K562 (cell line): ENCODE results near the gene OBP2A. TPM values are rescaled to one million over a fixed set of nuclear protein-coding genes. Genes with fewer than 3 reads are reported as not detected.

Experiments
- ATAC-seq: fragments of 200-7000 bp; cut with Tn5 transposase; 3 replicates; pipeline ENCODE4 v1.9.1; 2020; ENCODE audit warnings: moderate library complexity
- BruUV-seq: library from RNA; stranded (reverse); fragments of 400-500 nt; replicated peaks from 2 replicates; lab custom pipeline; 2021; lab: Mats Ljungman, UMichigan
- CTCF ChIA-PET: fragments of 300-600 bp; formaldehyde crosslinking; extraction: SDS; loops from one replicate; lab custom pipeline; 2021; ENCODE audit warnings: low intra/inter-chr PET ratio; lab: Yijun Ruan, JAX
- POLR2A ChIA-PET: fragments of 300-600, 350-650 bp; sonication (Branson Sonifier 250); formaldehyde crosslinking; extraction: SDS; loops from one replicate; lab custom pipeline; 2021; ENCODE audit warnings: antibody characterized with exemption, inconsistent platforms; lab: Yijun Ruan, JAX
- DNase-seq, 4 experiments: peaks; one replicate each; pipeline versions ENCODE4 v3.0.0 to v3.0.0-alpha.2; 2011 to 2018; ENCODE audit warnings: low spot score in 3 of 4, mixed read lengths in 3 of 4; ENCODE audit errors: extremely low read depth in 1 of 4
- FAIRE-seq: peaks from 2 replicates; lab custom pipeline; 2011; peaks lifted over from hg19 to GRCh38; lab: Jason Lieb, UNC
- H2AFZ ChIP-seq: 2 replicates; pipeline ENCODE4 v1.6.0; 2011; ENCODE audit warnings: low read depth, low read length, control low read depth, inconsistent platforms
- H3K27ac ChIP-seq: fragments of 200-600 bp; 3 replicates; pipeline ENCODE4 v1.8.0; 2011; ENCODE audit warnings: low read depth, mild to moderate bottlenecking, control low read depth, inconsistent platforms, low read length, moderate library complexity, mixed read lengths; ENCODE audit errors: extremely low read depth
- H3K27me3 ChIP-seq, 2 experiments: fragments of 300-600 bp in 1 of 2; 2 replicates in 1 of 2; 3 replicates in 1 of 2; pipeline versions ENCODE4 v1.6.0 to v1.8.0; 2011; ENCODE audit warnings: inconsistent platforms in 2 of 2, low read length in 2 of 2, mild to moderate bottlenecking in 1 of 2, mixed read lengths in 1 of 2, moderate library complexity in 1 of 2; ENCODE audit not compliant: control insufficient read depth in 2 of 2, insufficient read depth in 2 of 2
- H3K36me3 ChIP-seq: fragments of 300-600 bp; 3 replicates; pipeline ENCODE4 v1.8.0; 2011; ENCODE audit warnings: mild to moderate bottlenecking, low read length, inconsistent platforms; ENCODE audit not compliant: control insufficient read depth, insufficient read depth
- H3K4me1 ChIP-seq, 2 experiments: fragments of 200-600 bp in 1 of 2; replicated peaks in 1 of 2; 2 replicates in 1 of 2; 3 replicates in 1 of 2; pipeline versions ENCODE4 v1.5.1 to v1.8.0; 2011; ENCODE audit warnings: inconsistent platforms in 2 of 2, low read length in 2 of 2, mild to moderate bottlenecking in 1 of 2, mixed read lengths in 1 of 2, moderate library complexity in 1 of 2; ENCODE audit not compliant: control insufficient read depth in 2 of 2, insufficient read depth in 2 of 2
- H3K4me2 ChIP-seq: 2 replicates; pipeline ENCODE4 v1.6.1; 2011; ENCODE audit warnings: low read length, control low read depth, inconsistent platforms, mixed read lengths; ENCODE audit not compliant: insufficient read depth
- H3K4me3 ChIP-seq: fragments of 200-600 bp; sonication (generic), shearing (Covaris generic); 2 replicates; pipeline ENCODE4 v1.5.1; 2016; ENCODE audit warnings: control low read depth, inconsistent platforms
- H3K79me2 ChIP-seq: fragments of 200-600 bp; 3 replicates; pipeline ENCODE4 v1.8.0; 2011; ENCODE audit warnings: low read length, inconsistent platforms; ENCODE audit not compliant: control insufficient read depth, insufficient read depth
- H3K9ac ChIP-seq, 2 experiments: 2 replicates each; pipeline versions ENCODE4 v1.6.0 to v1.6.1; 2011; ENCODE audit warnings: low read depth in 2 of 2, low read length in 2 of 2, control low read depth in 1 of 2, inconsistent platforms in 1 of 2, mild to moderate bottlenecking in 1 of 2, mixed read lengths in 1 of 2; ENCODE audit not compliant: insufficient read depth in 1 of 2
- H3K9me1 ChIP-seq: one replicate; pipeline ENCODE4 v1.6.0; 2011; ENCODE audit warnings: inconsistent platforms, mild to moderate bottlenecking, low read length, moderate library complexity; ENCODE audit not compliant: control insufficient read depth, insufficient read depth
- H3K9me3 ChIP-seq: replicated peaks from 2 replicates; pipeline ENCODE4 v1.5.1; 2011; ENCODE audit warnings: low read depth, low read length, inconsistent platforms; ENCODE audit not compliant: control insufficient read depth, insufficient read depth
- H4K20me1 ChIP-seq: replicated peaks from 2 replicates; pipeline ENCODE4 v1.6.1; 2011; ENCODE audit warnings: low read length, inconsistent platforms, mixed read lengths; ENCODE audit not compliant: control insufficient read depth, insufficient read depth
- ATF3 ChIP-seq, 2 experiments: fragments of 450-650 bp in 1 of 2; sonication (generic) in 1 of 2; formaldehyde crosslinking in 1 of 2; IDR thresholded peaks in 1 of 2; conservative IDR thresholded peaks in 1 of 2; 2 replicates each; pipeline versions ENCODE4 v1.6.1 to v1.8.1; 2016 to 2023; ENCODE audit warnings: mild to moderate bottlenecking in 2 of 2, moderate library complexity in 2 of 2, inconsistent platforms in 1 of 2, missing genetic modification reagents in 1 of 2
- CXXC5 ChIP-seq: fragments of 250-450 bp; sonication (Bioruptor Pico); IDR thresholded peaks from 2 replicates; pipeline ENCODE4 v1.8.0; 2022; ENCODE audit warnings: inconsistent platforms, mild to moderate bottlenecking, moderate library complexity
- E2F5 ChIP-seq: sonication (generic); formaldehyde crosslinking; IDR thresholded peaks from 2 replicates; pipeline ENCODE4 v1.8.0; 2022; ENCODE audit warnings: mild to moderate bottlenecking, missing genetic modification reagents
- EGR1 ChIP-seq: fragments of 450-650 bp; conservative IDR thresholded peaks from 2 replicates; pipeline ENCODE4 v1.6.1; 2017; ENCODE audit warnings: mild to moderate bottlenecking
- FOSL1 ChIP-seq: fragments of 200-800 bp; sonication (Bioruptor generic); conservative IDR thresholded peaks from 2 replicates; pipeline ENCODE4 v1.6.1; 2016; ENCODE audit warnings: missing genetic modification characterization, missing compliant biosample characterization
- FOXJ3 ChIP-seq: sonication (generic); formaldehyde crosslinking; IDR thresholded peaks from 2 replicates; pipeline ENCODE4 v1.4.0; 2020; ENCODE audit warnings: mild to moderate bottlenecking, missing genetic modification reagents
- GABPB2 ChIP-seq: fragments of 250-450 bp; sonication (Bioruptor Pico); conservative IDR thresholded peaks from 2 replicates; pipeline ENCODE4 v1.5.1; 2021; ENCODE audit warnings: mild to moderate bottlenecking
- JUN ChIP-seq, 2 experiments: sonication (generic) in 1 of 2; formaldehyde crosslinking in 1 of 2; IDR thresholded peaks; 2 replicates each; pipeline versions ENCODE4 v1.6.1 to v1.8.0; 2012 to 2022; ENCODE audit warnings: borderline replicate concordance in 2 of 2, mild to moderate bottlenecking in 2 of 2, improper control_type of control experiment in 1 of 2, low read depth in 1 of 2, low read length in 1 of 2, missing genetic modification reagents in 1 of 2
- JUND ChIP-seq, 2 experiments: IDR thresholded peaks; 2 replicates in 1 of 2; 3 replicates in 1 of 2; pipeline ENCODE4 v1.6.1; 2011; ENCODE audit warnings: borderline replicate concordance in 2 of 2, low read depth in 2 of 2, low read length in 2 of 2, improper control_type of control experiment in 1 of 2, missing biosample characterization in 1 of 2, missing genetic modification characterization in 1 of 2, missing genetic modification reagents in 1 of 2
- MAZ ChIP-seq, 2 experiments: fragments of 450-650 bp in 1 of 2; sonication (generic) in 1 of 2; formaldehyde crosslinking; IDR thresholded peaks in 1 of 2; conservative IDR thresholded peaks in 1 of 2; 2 replicates each; pipeline versions ENCODE4 v1.4.0 to v1.5.0; 2020; ENCODE audit warnings: mild to moderate bottlenecking in 1 of 2, missing genetic modification reagents in 1 of 2
- POLR2G ChIP-seq: fragments of 200-400 bp; formaldehyde crosslinking; IDR thresholded peaks from 2 replicates; pipeline ENCODE4 v1.6.1; 2017; ENCODE audit warnings: low read depth, mild to moderate bottlenecking, antibody characterized with exemption, low read length, moderate library complexity
- RBFOX2 ChIP-seq: fragments of 200-400 bp; formaldehyde crosslinking; IDR thresholded peaks from 2 replicates; pipeline ENCODE4 v1.6.1; 2017; ENCODE audit warnings: low read depth, mild to moderate bottlenecking, low read length, moderate library complexity
- SAP30 ChIP-seq: fragments of 200-600 bp; sonication (generic); IDR thresholded peaks from 2 replicates; pipeline ENCODE4 v1.6.1; 2012; ENCODE audit warnings: borderline replicate concordance, low read depth, mild to moderate bottlenecking, moderate library complexity, low read length, control low read depth, inconsistent platforms; ENCODE audit not compliant: insufficient read depth, poor library complexity, severe bottlenecking
- TARDBP ChIP-seq: fragments of 450-650 bp; IDR thresholded peaks from 2 replicates; pipeline ENCODE4 v1.6.1; 2016
- USF2 ChIP-seq: sonication (generic); formaldehyde crosslinking; IDR thresholded peaks from 2 replicates; pipeline ENCODE4 v1.5.0; 2020; ENCODE audit warnings: missing genetic modification reagents
- ZFP1 ChIP-seq: fragments of 450-650 bp; formaldehyde crosslinking; IDR thresholded peaks from 2 replicates; pipeline ENCODE4 v1.4.0; 2020; ENCODE audit warnings: mild to moderate bottlenecking, mixed read lengths
- WGBS: fragments of 100-300 bp; shearing (Covaris generic); methylation state at CpG from one replicate; pipeline ENCODE4 v1.1.6; 2016; ENCODE audit warnings: low coverage, mixed read lengths; ENCODE audit not compliant: insufficient coverage; ENCODE audit errors: missing lambda C conversion rate; 5-methylcytosine and 5-hydroxymethylcytosine counted together
- in situ Hi-C: fragments of 300-500 bp; cut with MboI; formaldehyde crosslinking; loops from 4 replicates; pipeline ENCODE4 v1.15.0; 2018; ENCODE audit warnings: inconsistent platforms, mixed read lengths
- intact Hi-C: fragments of 100-400 bp; cut with micrococcal nuclease; formaldehyde crosslinking; loops from 2 replicates; pipeline ENCODE4 v1.14.2; 2022
- polyA plus RNA-seq, 8 experiments: library from polyadenylated mRNA; depleted of rRNA in 4 of 8; stranded (reverse) in 5 of 8; unstranded in 3 of 8; fragments of >200 nt; fragmentation: Nextera tagmentation in 2 of 8; fragmentation: Illumina TruSeq in 1 of 8; extraction: Ambion mirVana in 2 of 8; extraction: Trizol in 1 of 8; gene quantifications; 2 replicates each; pipeline versions ENCODE4 v1.2.1 to v1.2.3, GENCODE V29; 2011 to 2014; ENCODE audit warnings: inconsistent platforms in 1 of 8, missing spikeins in 1 of 8
- total RNA-seq, 7 experiments: library from RNA; depleted of rRNA in 6 of 7; stranded (reverse); fragments of >200 nt in 6 of 7; fragmentation: Illumina TruSeq in 2 of 7; extraction: Trizol in 2 of 7; gene quantifications; 2 replicates each; pipeline versions ENCODE4 v1.2.1 to v1.2.3, GENCODE V29; 2011 to 2021; ENCODE audit warnings: low replicate concordance in 1 of 7

The OBP2A gene
- total and polyA plus RNA-seq, 9 of the 15 experiments (the other 6 are each of a cell fraction or from before 2014, with no cell fraction given) = not detected

- Histone ChIP-seq H3K9ac (no peak within 1 kb of the TSS), H4K20me1 (no peaks in the 10 kb centered on the region), H3K27me3 (peaks cover 5 to 56% of the 10 kb centered on the region in 2 experiments; a peak in 4 of 5 replicates), H3K9me3 (no peaks in the 10 kb centered on the region), H3K79me2 (no peaks in the 10 kb centered on the region), H3K4me3 (no peak within 1 kb of the TSS), H3K36me3 (no peaks in the 10 kb centered on the region), H2AFZ (no peak within 1 kb of the TSS), H3K27ac (no peak within 1 kb of the TSS), H3K9me1 (peaks cover 4% of the 10 kb centered on the region), H3K4me2 (no peak within 1 kb of the TSS), H3K4me1 (peaks cover 0 to 14% of the 10 kb centered on the region in 2 experiments; a peak in 3 of 5 replicates)
- in situ Hi-C loops (no loop called here), intact Hi-C loops (no loop called here)
- no TSS peak for BruUV-seq
- FAIRE-seq (no peak), DNase-seq (peak; percentile 30 to 46 (median 32)), ATAC-seq (peak; percentile 19; the same call in 2 of the 3 replicates)
- CTCF ChIA-PET = no interaction called here
- no peak for TF ChIP-seq SAP30
- no peak for TF ChIP-seq CXXC5 (CRISPR knock-in tag)
- peak; percentile 68 for TF ChIP-seq EGR1
- TF ChIP-seq RBFOX2 = peak; percentile 37; the same call in 1 of the 2 replicates
- no peak for TF ChIP-seq E2F5 (CRISPR knock-in tag)
- no peak for TF ChIP-seq TARDBP
- peak; percentile 44 for TF ChIP-seq USF2 (CRISPR knock-in tag)
- peak; percentile 58; the same call in 1 of the 2 replicates for TF ChIP-seq POLR2G
- TF ChIP-seq JUN (IDR thresholded peaks at IDR 0.05; ENCODE audit: borderline replicate concordance, low read depth, low read length) = peak; percentile 70; the same call in 1 of the 2 replicates
- no peak for TF ChIP-seq JUN (CRISPR knock-in tag; IDR thresholded peaks at IDR 0.05; ENCODE audit: borderline replicate concordance)
- TF ChIP-seq ZFP1 (CRISPR knock-in tag) = no peak
- TF ChIP-seq ATF3 (IDR thresholded peaks at IDR 0.05) = peak; percentile 53
- TF ChIP-seq ATF3 (CRISPR knock-in tag; conservative IDR thresholded peaks at IDR 0.05) = no peak
- no peak for TF ChIP-seq MAZ (CRISPR knock-in tag; conservative IDR thresholded peaks at IDR 0.05 in 1 of 2, IDR thresholded peaks at IDR 0.05 in 1 of 2)
- peak; percentile 76 for TF ChIP-seq JUND (IDR thresholded peaks at IDR 0.05; ENCODE audit: borderline replicate concordance, low read depth, low read length)
- no peak; the same call in 2 of the 3 replicates for TF ChIP-seq JUND (tag; IDR thresholded peaks at IDR 0.05; ENCODE audit: borderline replicate concordance, low read depth, low read length)
- no peak for TF ChIP-seq GABPB2 (CRISPR knock-in tag)
- peak; percentile 69 for TF ChIP-seq FOSL1 (tag)
- TF ChIP-seq FOXJ3 (CRISPR knock-in tag) = no peak
- POLR2A ChIA-PET = interaction anchor here (0.6 kb wide), 1 partner anchor 30 kb away, joined by 3 read pairs; no protein-coding TSS in a partner anchor
- WGBS = 3% methylated on average over 20 of the region's 20 CpGs
Observed at GRCh38 chr9:135561391-135562234, 15.7 kb downstream of the OBP2A start, which contains the start of gene PAEP. PAEP (plus strand) TSS chr9:135561756.
